Tibial artery (tissue), 4 donors: ENCODE measurements around the gene SDHAF2.

Experiments
- DNase-seq, 2 donors: peaks; one replicate each; pipeline ENCODE4 v3.0.0-alpha.2; 2019
- H3K27ac ChIP-seq, 2 donors: fragments of 200-600 bp; sonication (generic) in 1 of 2; 1 replicate in 1 of 2; 2 replicates in 1 of 2; pipeline ENCODE4 v1.5.1; 2018 to 2019; ENCODE audit warnings: mild to moderate bottlenecking in 1 of 2
- H3K27me3 ChIP-seq, 2 donors: fragments of 200-600 bp; sonication (generic) in 1 of 2; one replicate each; pipeline versions ENCODE4 v1.5.1 to v1.6.0; 2016 to 2019
- H3K36me3 ChIP-seq, 3 donors: fragments of 200-600 bp; sonication (generic) in 2 of 3; one replicate each; pipeline ENCODE4 v1.5.1; 2016 to 2019; ENCODE audit warnings: mild to moderate bottlenecking in 2 of 3
- H3K4me1 ChIP-seq, 4 donors: fragments of 200-600 bp; sonication (generic) in 2 of 4; 1 replicate in 3 of 4; 2 replicates in 1 of 4; pipeline ENCODE4 v1.5.1; 2016 to 2019
- H3K4me3 ChIP-seq, 2 donors: fragments of 200-600 bp; sonication (generic) in 1 of 2; 1 replicate in 1 of 2; 2 replicates in 1 of 2; pipeline ENCODE4 v1.5.1; 2018 to 2019; ENCODE audit warnings: mild to moderate bottlenecking in 2 of 2
- H3K9me3 ChIP-seq, 3 donors: fragments of 200-600 bp; sonication (generic) in 1 of 3; one replicate each; pipeline ENCODE4 v1.5.1; 2016 to 2019
- CTCF ChIP-seq, 2 experiments: fragments of 200-600 bp in 1 of 2; fragments of 450-650 bp in 1 of 2; IDR thresholded peaks; one replicate each; pipeline ENCODE4 v1.5.1; 2017 to 2019; ENCODE audit warnings: antibody characterized with exemption in 2 of 2, mild to moderate bottlenecking in 1 of 2, moderate library complexity in 1 of 2
- intact Hi-C: fragments of 100-400 bp; cut with DNase I; formaldehyde crosslinking; loops from one replicate; pipeline ENCODE4 v1.15.0; 2023; ENCODE audit warnings: low total_unique reads

Gene SDHAF2

DNA sequence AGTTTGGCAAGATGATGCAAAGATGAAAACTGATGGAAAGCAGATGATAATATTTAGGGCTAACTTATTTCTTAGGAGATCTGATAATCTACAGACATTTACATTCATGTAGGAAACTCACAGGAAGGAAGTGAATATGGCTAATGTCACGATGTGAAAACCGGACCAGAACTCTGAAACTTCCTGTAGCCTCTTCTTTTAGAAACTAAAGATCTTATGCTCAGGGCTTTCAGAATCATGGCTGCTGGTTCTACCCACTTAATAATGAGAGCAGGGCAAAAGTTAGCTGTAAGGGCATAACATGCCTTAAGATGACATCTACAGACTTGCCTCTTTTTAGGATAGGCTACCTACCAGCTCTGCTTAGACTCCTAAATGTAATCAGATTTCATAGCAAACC, 15.4 kb upstream of the SDHAF2 start:
- Histone ChIP-seq H3K27me3 (no peaks in the 10 kb centered on the region), H3K4me3 (no peak overlapping the region), H3K27ac (no peak overlapping the region), H3K4me1 (no peaks in the 10 kb centered on the region), H3K9me3 (no peaks in the 10 kb centered on the region), H3K36me3 (peaks cover 95 to 100% (median 98%) of the 10 kb centered on the region in 3 donors)
- no peak for DNase-seq
- intact Hi-C loops = no loop called here
- TF ChIP-seq CTCF (IDR thresholded peaks at IDR 0.05) = no peak

GRCh38 chr11:61415381-61415780, 14.5 kb upstream of the SDHAF2 start:
- intact Hi-C loops = no loop called here
- H3K4me1 ChIP-seq = no peaks in the 10 kb centered on the region
- no peak overlapping the region for H3K27ac ChIP-seq
- H3K27me3 ChIP-seq = no peaks in the 10 kb centered on the region
- TF ChIP-seq CTCF (IDR thresholded peaks at IDR 0.05) = no peak
- peaks cover 95 to 100% (median 98%) of the 10 kb centered on the region in 3 donors for H3K36me3 ChIP-seq
- no peak overlapping the region for H3K4me3 ChIP-seq
- DNase-seq = no peak
- no peaks in the 10 kb centered on the region for H3K9me3 ChIP-seq

DNA sequence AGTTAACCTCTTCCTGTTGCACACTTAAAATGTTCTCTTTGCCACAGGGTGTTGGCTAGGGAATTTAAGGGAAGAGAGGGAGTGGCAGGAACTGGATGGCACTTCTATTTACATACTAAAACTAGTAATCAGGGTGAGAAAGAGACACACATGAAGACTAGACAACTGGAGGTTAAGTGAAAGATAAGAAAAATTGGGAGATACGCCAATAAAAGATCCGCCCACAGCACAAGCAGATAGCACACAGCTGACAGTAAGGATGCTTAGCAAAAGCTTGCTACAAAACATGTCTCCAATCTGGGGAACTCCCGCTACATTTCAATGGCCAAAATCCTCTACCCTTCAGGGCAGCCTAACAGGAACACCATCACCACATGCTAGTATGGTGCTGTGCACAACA, 13.0 kb upstream of the SDHAF2 start:
- Histone ChIP-seq H3K4me3 (no peak overlapping the region), H3K36me3 (peaks cover 91 to 99% (median 97%) of the 10 kb centered on the region in 3 donors), H3K27ac (no peak overlapping the region)

GRCh38 chr11:61417670-61418069, 12.3 kb upstream of the SDHAF2 start:
- Histone ChIP-seq H3K4me3 (no peak overlapping the region), H3K9me3 (no peaks in the 10 kb centered on the region), H3K27ac (no peak overlapping the region), H3K36me3 (peaks cover 88 to 99% (median 89%) of the 10 kb centered on the region in 3 donors), H3K4me1 (peaks cover 0 to 6% (median 0%) of the 10 kb centered on the region in 4 donors), H3K27me3 (no peaks in the 10 kb centered on the region)
- TF ChIP-seq CTCF (IDR thresholded peaks at IDR 0.05) = no peak
- DNase-seq = no peak
- intact Hi-C loops = no loop called here

More for the DNA sequence above, 13.0 kb upstream of the SDHAF2 start:
- Histone ChIP-seq H3K27me3 (no peaks in the 10 kb centered on the region), H3K9me3 (no peaks in the 10 kb centered on the region), H3K4me1 (no peaks in the 10 kb centered on the region)
- intact Hi-C loops = no loop called here
- no peak for DNase-seq
- TF ChIP-seq CTCF (IDR thresholded peaks at IDR 0.05) = no peak

DNA sequence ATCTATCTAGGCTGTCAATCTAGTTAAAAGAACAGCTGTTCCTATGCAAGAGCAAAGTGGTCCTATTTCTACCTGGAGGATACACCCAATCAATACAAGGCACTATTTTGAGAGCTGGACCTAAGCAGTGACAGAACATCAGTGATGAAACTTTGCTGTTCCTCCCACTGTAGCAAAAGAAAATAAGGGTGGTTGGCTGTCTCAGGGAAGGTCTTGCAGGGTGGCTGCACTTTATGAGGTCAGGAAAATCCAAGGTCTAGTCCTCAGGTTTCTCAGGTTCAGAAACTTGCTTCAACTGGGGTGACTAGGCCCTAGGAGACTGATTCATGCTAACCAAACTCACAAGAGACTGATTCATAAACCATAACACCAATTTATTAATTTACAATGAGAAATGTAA, 11.8 kb upstream of the SDHAF2 start:
- H3K27me3 ChIP-seq = no peaks in the 10 kb centered on the region
- peaks cover 0 to 6% (median 0%) of the 10 kb centered on the region in 4 donors for H3K4me1 ChIP-seq
- H3K27ac ChIP-seq = no peak overlapping the region
- no peak overlapping the region for H3K4me3 ChIP-seq
- intact Hi-C loops = no loop called here
- H3K36me3 ChIP-seq = peaks cover 83 to 97% (median 85%) of the 10 kb centered on the region in 3 donors
- H3K9me3 ChIP-seq = no peaks in the 10 kb centered on the region
- no peak for DNase-seq
- TF ChIP-seq CTCF (IDR thresholded peaks at IDR 0.05) = no peak

DNA sequence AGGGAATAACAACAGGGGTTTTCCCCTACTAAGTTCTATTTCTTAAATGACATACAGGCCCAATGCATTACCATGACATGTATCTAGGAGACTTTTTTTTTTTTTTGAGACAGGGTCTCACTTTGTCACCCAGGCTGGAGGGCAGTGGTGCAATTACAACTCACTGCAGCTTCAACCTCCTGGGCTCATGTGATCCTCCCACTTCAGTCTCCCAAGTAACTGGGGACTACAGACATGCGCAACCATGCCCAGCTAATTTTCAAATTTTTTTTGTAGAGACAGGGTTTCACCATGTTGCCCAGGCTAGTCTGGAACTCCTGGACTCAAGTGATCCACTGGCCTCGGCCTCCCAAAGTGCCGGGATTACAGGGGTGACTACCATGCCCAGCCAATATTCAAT, 7.7 kb upstream of the SDHAF2 start:
- no peak for DNase-seq
- Histone ChIP-seq H3K27me3 (no peaks in the 10 kb centered on the region), H3K9me3 (no peaks in the 10 kb centered on the region), H3K27ac (no peak overlapping the region), H3K4me1 (peaks cover 0 to 24% (median 0%) of the 10 kb centered on the region in 4 donors), H3K4me3 (no peak overlapping the region), H3K36me3 (peaks cover 71 to 95% (median 82%) of the 10 kb centered on the region in 3 donors)
- intact Hi-C loops = no loop called here
- no peak for TF ChIP-seq CTCF (IDR thresholded peaks at IDR 0.05)
